DND-41 (cell line): ENCODE measurements around the gene PACRG.

Experiments used
- CTCF ChIP-seq: IDR thresholded peaks from 2 replicates; pipeline ENCODE4 v1.5.1; 2012; ENCODE audit warnings: borderline replicate concordance, low read length, moderate library complexity, mild to moderate bottlenecking; ENCODE audit not compliant: poor library complexity, severe bottlenecking; ENCODE audit errors: extremely low read depth
- EZH2 ChIP-seq: IDR thresholded peaks from 3 replicates; pipeline ENCODE4 v1.6.1; 2012; ENCODE audit warnings: borderline replicate concordance, low read depth, mild to moderate bottlenecking, moderate library complexity, low read length, inconsistent platforms; ENCODE audit not compliant: severe bottlenecking

GRCh38 chr6:162708971-162709370 is 18.8 kb upstream of the PACRG start:
- no peak for TF ChIP-seq CTCF
- TF ChIP-seq EZH2, result no peak
